ENCODE results near the gene SPTBN4. TPM values are rescaled to one million over a fixed set of nuclear protein-coding genes. Genes with fewer than 3 reads are reported as not detected.

SPTBN4 gene
- total RNA-seq, 2 donors from 2014 or later: 0.29 to 0.74 TPM

DNA sequence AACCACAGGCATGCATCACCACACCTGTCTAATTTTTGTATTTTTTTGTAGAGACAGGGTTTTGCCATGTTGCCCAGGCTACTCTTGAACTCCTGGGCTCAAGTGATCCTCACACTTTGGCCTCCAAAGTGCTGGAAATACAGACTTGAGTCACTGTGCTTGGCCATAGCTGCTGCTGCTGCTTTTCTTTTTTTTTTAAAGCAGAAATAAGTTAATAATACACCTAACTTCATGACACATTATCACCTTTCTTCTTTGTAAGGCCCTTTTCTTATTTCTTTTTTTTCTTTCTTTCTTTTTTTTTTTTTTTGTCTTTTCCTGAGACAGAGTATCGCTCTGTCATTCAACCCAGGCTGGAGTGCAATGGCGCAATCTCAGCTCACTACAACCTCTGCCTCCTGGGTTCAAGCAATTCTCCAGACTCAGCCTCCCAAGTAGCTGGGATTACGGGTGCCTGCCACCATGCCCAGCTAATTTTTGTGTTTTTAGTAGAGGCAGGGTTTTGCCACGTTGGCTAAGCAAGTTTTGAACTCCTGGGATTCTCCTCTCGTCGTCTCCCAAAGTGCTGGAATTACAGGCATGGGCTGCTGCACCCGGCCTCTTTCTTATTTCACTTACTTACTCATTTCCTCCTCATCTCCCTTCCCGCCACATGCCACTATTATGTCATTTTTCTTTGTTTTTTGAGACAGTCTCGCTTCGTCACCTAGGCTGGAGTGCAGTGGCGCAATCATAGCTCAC, 118.6 kb downstream of the SPTBN4 start:
- no peak overlapping the region for H3K9ac ChIP-seq (ENCODE audit: low read depth in 2 of 2, low read length in 2 of 2)
- H3K4me3 ChIP-seq: no peak overlapping the region
- H3K36me3 ChIP-seq: no peaks in the 10 kb centered on the region
- H3K27me3 ChIP-seq: no peaks in the 10 kb centered on the region
- H3K27ac ChIP-seq: no peak overlapping the region
- TF ChIP-seq, protein P1, sequence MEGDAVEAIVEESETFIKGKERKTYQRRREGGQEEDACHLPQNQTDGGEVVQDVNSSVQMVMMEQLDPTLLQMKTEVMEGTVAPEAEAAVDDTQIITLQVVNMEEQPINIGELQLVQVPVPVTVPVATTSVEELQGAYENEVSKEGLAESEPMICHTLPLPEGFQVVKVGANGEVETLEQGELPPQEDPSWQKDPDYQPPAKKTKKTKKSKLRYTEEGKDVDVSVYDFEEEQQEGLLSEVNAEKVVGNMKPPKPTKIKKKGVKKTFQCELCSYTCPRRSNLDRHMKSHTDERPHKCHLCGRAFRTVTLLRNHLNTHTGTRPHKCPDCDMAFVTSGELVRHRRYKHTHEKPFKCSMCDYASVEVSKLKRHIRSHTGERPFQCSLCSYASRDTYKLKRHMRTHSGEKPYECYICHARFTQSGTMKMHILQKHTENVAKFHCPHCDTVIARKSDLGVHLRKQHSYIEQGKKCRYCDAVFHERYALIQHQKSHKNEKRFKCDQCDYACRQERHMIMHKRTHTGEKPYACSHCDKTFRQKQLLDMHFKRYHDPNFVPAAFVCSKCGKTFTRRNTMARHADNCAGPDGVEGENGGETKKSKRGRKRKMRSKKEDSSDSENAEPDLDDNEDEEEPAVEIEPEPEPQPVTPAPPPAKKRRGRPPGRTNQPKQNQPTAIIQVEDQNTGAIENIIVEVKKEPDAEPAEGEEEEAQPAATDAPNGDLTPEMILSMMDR (IDR thresholded peaks at IDR 0.05): no peak
- no peak for DNase-seq
- intact Hi-C loops (cut with DNase I): no loop called here
- H3K9me3 ChIP-seq: no peaks in the 10 kb centered on the region
- H3K4me1 ChIP-seq: no peaks in the 10 kb centered on the region

DNA sequence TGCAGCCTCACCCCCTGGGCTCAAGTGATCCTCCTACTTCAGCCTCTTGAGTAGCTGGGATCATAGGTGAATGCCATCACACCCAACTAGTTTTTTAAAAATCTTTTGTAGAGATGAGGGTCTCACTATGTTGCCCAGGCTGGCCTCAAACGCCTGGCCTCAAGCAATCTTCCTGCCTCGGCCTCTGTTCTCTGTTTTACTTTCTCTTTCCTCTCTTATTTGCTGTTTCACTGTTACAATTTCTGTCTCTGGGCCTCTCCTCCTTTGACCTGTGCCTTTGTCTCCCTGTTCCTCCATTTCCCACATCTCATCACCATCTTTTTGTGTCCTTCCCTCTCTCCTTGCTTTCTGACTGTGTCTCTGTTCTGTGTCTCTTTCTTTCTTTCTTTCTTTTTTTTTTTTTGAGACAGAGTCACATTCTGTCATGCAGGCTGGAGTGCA, 119.2 kb downstream of the SPTBN4 start:
- no peak for DNase-seq
- Histone ChIP-seq H3K27ac (no peak overlapping the region), H3K4me1 (no peaks in the 10 kb centered on the region), H3K9ac (ENCODE audit: low read depth in 2 of 2, low read length in 2 of 2) (no peak overlapping the region), H3K9me3 (no peaks in the 10 kb centered on the region), H3K36me3 (no peaks in the 10 kb centered on the region), H3K27me3 (no peaks in the 10 kb centered on the region), H3K4me3 (no peak overlapping the region)
- intact Hi-C loops (cut with DNase I): no loop called here
- TF ChIP-seq, protein P1 (IDR thresholded peaks at IDR 0.05): no peak

DNA sequence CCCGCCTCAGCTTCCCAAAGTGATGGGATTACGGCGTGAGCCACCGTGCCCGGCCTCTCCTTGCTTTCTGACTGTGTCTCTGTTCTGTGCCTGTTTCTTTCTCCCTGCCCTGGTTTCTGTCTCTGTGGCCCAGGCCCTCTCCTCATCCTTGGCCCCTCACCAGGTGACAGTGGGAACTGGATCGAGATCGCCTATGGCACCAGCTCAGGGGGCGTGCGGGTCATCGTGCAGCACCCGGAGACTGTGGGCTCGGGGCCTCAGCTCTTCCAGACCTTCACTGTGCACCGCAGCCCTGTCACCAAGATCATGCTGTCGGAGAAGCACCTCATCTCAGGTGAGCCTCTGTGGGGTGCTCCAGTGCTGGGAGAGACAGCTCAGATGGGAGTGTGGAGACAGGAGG, 119.8 kb downstream of the SPTBN4 start:
- no peaks in the 10 kb centered on the region for H3K4me1 ChIP-seq
- no peak overlapping the region for H3K4me3 ChIP-seq
- H3K9ac ChIP-seq (ENCODE audit: low read depth in 2 of 2, low read length in 2 of 2): no peak overlapping the region
- intact Hi-C loops (cut with DNase I): no loop called here
- DNase-seq: no peak
- H3K27ac ChIP-seq: no peak overlapping the region
- H3K9me3 ChIP-seq: no peaks in the 10 kb centered on the region
- no peaks in the 10 kb centered on the region for H3K36me3 ChIP-seq
- no peaks in the 10 kb centered on the region for H3K27me3 ChIP-seq
- TF ChIP-seq, protein P1 (IDR thresholded peaks at IDR 0.05): no peak

DNA sequence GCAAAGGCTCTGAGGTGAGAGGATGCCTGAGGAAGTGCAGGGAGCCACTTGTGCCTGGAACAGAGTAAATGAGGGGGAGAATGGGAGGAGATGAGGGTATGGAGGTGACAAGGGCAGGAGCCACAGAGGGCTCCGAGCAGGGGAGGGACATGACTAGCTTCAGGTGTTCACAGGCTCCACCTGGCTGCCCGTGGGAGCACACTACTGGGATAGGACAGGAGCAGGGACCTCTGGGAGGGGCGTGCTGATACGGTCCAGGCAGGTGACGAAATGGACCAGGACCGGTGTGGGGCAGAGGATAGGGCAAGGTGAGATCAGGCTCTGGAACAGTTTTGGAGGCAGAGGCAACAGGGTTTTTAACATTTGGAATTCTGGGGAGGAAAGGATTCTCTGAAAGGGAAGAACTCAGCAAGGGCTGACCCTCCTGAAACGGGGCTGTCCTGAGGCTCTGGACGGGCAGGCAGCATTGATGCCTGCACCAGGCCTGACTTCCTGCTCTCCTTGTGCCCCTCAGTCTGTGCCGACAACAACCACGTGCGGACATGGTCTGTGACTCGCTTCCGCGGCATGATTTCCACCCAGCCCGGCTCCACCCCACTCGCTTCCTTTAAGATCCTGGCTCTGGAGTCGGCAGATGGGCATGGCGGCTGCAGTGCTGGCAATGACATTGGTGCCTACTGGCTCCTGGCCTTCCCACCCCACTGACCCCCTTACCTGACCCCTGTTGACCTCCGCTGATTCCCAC, 121.5 kb downstream of the SPTBN4 start:
- intact Hi-C loops (cut with DNase I): no loop called here
- H3K27ac ChIP-seq: no peak overlapping the region
- H3K4me3 ChIP-seq: no peak overlapping the region
- H3K9me3 ChIP-seq: no peaks in the 10 kb centered on the region
- no peaks in the 10 kb centered on the region for H3K36me3 ChIP-seq
- TF ChIP-seq, protein P1 (IDR thresholded peaks at IDR 0.05): no peak
- no peak for DNase-seq
- no peak overlapping the region for H3K9ac ChIP-seq (ENCODE audit: low read depth in 2 of 2, low read length in 2 of 2)
- no peaks in the 10 kb centered on the region for H3K4me1 ChIP-seq
- H3K27me3 ChIP-seq: no peaks in the 10 kb centered on the region

DNA sequence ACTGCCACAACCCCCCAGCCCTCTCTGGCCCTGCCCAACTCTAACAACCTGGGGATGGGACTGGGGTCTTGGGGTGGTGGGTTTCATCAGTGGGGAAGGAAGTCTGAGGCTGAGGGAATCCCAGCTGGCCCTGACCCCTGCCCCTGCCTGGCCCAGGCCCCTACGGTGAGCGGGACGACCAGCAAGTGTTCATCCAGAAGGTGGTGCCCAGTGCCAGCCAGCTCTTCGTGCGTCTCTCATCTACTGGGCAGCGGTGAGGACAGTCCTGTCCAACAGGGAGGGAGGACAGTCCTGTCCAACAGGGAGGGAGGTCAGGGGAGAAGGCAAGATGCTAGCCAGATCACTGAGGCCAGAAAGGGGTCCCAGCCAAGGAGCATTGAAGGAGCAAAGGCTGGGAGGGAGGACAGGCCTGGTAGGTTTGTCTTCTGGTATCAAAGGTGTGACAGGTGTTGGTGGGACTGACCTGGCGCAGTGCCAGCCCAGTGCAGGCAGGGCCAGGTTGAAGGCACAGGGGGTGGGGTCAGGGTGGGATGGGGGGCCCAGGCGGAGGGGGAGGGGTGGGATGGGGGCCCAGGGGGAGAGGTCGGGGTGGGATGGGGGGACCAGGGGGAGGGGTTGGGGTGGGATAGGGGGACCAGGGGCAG, 122.2 kb downstream of the SPTBN4 start:
- Histone ChIP-seq H3K4me3 (no peak overlapping the region), H3K36me3 (no peaks in the 10 kb centered on the region), H3K27me3 (no peaks in the 10 kb centered on the region), H3K9ac (ENCODE audit: low read depth in 2 of 2, low read length in 2 of 2) (no peak overlapping the region), H3K27ac (no peak overlapping the region), H3K4me1 (no peaks in the 10 kb centered on the region), H3K9me3 (no peaks in the 10 kb centered on the region)
- DNase-seq: no peak
- intact Hi-C loops (cut with DNase I): no loop called here
- TF ChIP-seq, protein P1 (IDR thresholded peaks at IDR 0.05): no peak
